Measurements from ENCODE around the gene PLXND1.
"Not testable (repeated sequence)": the region's sequence is repeated elsewhere in the genome, so short reads cannot be mapped to it uniquely, and the experiment has no call there.

The PLXND1 gene

DNA sequence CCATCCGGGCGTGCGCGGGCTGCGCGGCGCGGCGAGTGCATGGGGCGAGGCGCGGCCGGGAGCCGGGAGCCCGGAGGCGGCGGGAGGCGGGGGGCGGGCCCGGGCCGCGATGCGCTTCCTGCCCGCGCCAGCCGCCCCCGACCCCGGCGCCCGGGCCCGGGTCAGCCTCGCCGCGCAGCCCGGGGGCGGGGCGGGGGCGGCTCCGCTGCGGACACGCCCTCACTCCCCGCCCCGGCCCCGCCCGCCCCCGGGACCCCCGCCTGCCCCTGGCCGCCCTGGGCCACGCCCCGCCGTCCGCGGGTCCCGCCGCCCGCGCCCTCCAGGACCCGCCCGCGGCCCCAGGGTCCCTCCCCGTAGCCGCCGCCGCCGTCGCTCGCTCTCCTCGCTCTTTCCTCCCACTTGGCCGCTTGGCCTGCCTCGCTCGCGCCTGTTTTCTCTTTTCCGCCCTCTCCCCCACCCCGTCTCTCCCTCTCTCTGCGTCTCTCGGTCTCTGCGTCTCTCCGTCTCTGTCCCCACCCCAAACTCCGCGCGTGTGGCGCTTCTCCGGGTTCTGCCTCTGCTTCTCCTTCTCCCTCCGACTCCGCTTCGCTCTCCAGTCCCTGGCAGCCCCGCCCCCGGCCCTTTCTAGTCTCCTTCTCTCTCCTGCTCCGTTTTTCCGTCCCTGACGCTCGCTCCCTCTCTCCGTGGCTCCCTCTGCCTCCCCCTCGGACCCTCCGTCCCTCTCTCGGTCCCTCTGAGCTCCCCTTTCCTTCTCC lies at the start of gene PLXND1:
Gene PLXND1 (minus strand): TSS at position 41 of the 755 bp plus-strand sequence. CDS start 37 bp downstream, at position 4.
- no peak for DNase-seq (ENCODE audit: low read depth in 2 of 2, low spot score in 1 of 2)

DNA sequence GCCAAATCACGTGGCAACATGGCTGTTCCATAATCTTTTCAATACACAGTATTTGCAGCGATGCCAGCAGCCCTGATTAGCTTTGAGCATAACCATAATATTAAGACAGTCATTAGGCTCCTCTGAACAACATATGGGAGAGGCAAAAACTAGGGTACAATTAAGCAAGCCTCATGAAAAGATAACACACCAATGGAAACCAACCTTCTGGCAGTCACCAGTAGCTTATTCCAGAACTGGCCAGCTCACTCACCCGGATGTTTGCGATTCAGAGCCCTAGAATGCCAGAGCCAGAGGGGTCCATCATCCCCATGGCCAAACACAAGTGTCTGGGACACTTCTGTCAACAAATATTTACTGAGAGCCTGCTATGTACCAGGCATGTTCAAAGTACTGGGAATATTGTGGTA lies 48.8 kb upstream of the PLXND1 start:
- no peak for DNase-seq (ENCODE audit: low read depth in 2 of 2, low spot score in 1 of 2)

GRCh38 chr3:129654131-129654530 lies 47.7 kb upstream of the PLXND1 start:
- no peak for DNase-seq (ENCODE audit: low read depth in 2 of 2, low spot score in 1 of 2)

- DNase-seq (ENCODE audit: low read depth in 2 of 2, low spot score in 1 of 2), result no peak
Measured at GRCh38 chr3:129653019-129653418, 46.5 kb upstream of the PLXND1 start.

DNA sequence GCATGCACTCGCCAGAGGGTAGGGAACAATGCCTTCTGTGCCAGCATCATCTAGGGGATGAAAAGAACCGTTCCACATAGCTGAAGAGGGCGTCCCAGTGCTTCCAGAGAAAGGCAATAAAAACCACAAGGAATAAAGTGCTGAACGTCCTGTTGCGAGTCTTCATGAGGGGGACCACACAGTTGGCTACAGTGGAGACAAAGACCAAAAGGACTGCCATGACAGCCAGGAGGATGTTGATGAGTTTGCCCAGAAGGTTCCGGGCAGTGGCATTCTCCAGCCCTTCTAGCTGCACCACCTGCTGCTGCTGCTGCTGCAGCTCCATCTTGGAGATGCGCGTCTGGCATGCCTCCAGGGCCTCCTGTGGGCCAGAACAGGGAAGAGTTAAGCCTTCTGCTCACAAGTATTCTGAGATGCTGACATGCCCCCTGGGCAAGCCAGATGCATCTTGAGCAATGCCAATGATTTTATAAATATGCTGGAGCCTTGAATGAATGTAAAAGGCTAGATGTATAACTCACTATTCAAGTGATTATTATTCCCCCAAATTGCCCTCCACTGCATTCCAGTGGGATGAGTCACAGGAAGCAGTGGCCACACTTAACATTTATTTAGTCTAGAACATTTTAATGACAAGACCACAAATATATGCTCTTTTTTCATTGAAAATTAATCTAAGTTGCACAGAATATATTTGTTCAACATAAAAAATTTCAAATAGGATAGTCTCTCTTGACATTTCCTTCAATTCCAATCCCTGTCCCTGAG lies 45.1 kb upstream of the PLXND1 start:
- no peak for DNase-seq (ENCODE audit: low read depth in 2 of 2, low spot score in 1 of 2)

DNA sequence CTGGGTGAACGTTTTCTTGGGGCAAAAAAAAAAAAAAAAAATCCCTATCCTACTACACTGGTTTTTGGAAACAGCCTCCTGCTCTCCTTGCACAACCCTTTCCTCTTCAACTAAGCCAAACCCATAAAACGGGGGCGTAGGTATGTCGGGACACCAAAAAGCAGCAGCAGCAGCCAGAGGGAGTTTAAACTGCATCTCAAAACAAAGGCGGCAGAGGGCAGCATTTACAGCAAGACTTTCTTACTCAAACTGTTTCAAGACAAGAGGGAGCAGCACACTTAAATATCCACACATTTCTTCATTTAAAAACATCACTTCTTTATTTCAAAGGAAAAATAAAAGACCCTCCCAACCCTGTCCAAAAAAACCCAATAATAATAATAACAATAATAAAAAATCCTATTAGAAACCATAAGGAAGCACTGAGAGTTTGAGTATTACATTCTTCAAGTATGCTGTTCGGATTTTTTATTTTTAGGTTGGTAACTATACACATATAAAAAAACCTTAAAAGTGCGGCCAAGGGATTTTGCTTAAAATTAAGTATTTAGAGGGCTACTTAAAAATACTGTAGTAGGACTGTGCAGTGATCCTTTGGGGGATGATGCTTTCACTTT lies 43.9 kb upstream of the PLXND1 start:
- DNase-seq (ENCODE audit: low read depth in 2 of 2, low spot score in 1 of 2), result peak in 1 of 2 donors; percentile 14

DNA sequence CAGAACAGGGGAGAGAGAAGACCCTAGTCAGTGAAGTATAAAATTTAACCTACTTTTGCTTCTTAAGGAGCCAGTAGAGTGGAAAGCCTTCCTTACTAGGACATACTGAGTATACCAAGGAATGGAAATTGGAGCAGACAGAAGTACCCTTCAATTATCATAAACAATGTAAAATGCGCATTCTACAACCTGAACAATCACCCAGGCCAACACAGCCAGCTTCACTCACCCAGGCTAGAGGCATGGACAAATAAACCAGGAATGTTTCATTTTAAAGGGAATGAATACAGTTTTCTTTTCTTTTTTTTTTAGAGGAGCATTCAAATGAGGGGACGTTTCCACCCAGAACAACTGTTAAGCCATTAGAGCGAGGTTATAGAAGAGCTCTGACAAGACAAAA lies 41.9 kb upstream of the PLXND1 start:
- no peak for DNase-seq (ENCODE audit: low read depth in 2 of 2, low spot score in 1 of 2)

- no peak for DNase-seq (ENCODE audit: low read depth in 2 of 2, low spot score in 1 of 2)
Measured at GRCh38 chr3:129645286-129645685, 38.8 kb upstream of the PLXND1 start.

- DNase-seq (ENCODE audit: low read depth in 2 of 2, low spot score in 1 of 2), result no peak
Measured at GRCh38 chr3:129644836-129645235, 38.4 kb upstream of the PLXND1 start.

GRCh38 chr3:129641567-129642260 lies 35.2 kb upstream of the PLXND1 start:
- not testable (repeated sequence) for DNase-seq (ENCODE audit: low read depth in 2 of 2, low spot score in 1 of 2)

GRCh38 chr3:129640985-129641384 lies 34.5 kb upstream of the PLXND1 start:
- DNase-seq (ENCODE audit: low read depth in 2 of 2, low spot score in 1 of 2), result not testable (repeated sequence)

DNA sequence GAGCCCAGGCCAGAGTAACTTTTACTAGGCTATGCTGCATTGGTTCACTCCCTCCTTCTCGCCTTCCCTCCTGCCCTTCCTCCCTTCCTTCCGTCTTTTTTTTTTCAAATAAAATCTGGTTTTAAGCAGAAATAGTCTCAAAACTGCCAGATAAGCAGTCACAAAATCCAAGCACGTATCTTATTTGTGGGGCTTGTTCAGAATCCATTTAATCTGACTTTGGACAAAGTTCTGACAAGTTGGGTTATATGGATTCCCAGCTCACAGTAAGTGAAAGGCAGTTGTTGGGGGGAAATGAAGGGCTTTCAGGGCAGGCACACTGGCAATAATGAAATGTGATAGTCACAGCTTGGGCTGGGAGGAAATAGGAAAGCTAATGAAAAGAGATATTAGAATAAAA lies 32.0 kb upstream of the PLXND1 start:
- no peak for DNase-seq (ENCODE audit: low read depth in 2 of 2, low spot score in 1 of 2)

DNA sequence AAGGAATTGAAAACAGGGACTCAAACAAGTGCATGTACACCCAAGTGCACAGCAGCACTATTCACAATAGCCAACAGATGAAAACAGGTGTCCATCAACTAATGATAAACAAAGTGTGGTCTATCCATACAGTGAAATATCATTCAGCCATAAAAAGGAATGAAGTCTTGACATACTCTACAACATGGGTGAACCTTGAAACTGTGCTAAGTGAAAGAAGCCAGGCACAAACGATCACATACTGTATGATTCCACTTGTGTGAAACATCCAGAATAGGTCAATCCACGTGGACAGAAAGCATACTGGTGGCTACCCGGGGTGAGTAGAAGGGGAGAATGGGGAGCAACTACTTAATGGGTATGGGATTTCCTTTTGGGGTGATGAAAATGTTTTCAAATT lies 29.6 kb upstream of the PLXND1 start:
- DNase-seq (ENCODE audit: low read depth in 2 of 2, low spot score in 1 of 2), result no peak

DNA sequence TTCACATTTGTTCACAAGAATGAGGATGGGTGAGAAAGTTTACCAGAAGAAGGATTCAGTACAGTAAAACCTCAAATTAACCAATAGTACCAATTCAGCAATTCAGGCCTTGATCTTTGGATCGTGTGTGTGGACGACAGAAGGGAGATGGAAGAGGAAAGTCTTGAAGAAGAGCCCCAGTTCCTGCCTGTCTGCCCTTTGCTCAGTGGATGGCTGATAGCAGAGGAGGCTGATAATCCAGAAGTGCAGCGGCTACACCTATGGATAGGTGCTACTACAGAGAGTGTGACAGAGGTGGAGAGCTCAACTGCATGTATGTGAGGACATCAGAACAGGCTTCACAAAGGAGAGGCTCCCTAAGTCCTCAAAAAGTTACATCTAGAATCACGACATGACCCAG lies 29.2 kb upstream of the PLXND1 start:
- DNase-seq (ENCODE audit: low read depth in 2 of 2, low spot score in 1 of 2), result no peak

GRCh38 chr3:129633751-129634481 lies 27.4 kb upstream of the PLXND1 start:
- DNase-seq (ENCODE audit: low read depth in 2 of 2, low spot score in 1 of 2), result no peak

DNA sequence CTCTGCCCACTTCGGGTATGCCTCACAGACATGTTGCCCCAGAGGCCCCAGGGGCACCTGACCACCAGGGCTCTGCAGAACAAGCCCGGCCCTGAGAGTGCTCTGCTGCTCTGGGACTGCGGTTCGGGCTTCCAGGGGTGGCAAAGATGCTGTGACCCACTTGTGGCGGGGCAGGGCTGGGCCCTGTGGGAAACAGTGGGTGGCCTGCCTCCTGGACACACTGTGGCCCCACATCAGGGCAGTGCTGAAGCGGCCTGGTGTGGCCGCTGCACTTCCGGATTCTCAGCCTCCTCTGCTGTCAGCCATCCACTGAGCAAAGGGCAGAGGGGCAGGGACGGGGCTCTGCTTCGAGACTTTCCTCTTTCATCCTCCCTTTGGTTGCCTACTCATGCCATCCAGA lies 26.5 kb upstream of the PLXND1 start:
- DNase-seq (ENCODE audit: low read depth in 2 of 2, low spot score in 1 of 2), result no peak

GRCh38 chr3:129632556-129632955 lies 26.1 kb upstream of the PLXND1 start:
- DNase-seq (ENCODE audit: low read depth in 2 of 2, low spot score in 1 of 2), result no peak

DNA sequence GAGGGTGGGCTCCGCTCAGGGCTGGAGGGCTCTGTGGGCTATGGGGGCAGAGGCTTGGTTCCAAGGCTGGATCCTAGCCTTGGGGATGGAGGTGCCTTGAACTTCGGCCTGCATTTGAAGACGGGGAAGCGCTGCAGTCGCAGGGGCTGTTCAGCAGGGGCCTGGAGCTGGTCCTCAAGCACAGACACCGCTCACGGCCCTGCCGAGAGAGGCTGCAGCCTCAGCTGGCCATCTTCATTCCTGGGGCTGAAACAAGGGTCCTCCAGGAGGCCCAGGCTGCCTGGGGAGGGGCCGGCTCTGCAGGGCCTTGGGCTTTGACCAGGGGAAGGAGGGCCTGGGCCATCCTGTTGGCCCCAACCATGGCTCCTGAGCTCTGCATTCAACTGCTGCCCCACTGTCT lies 25.6 kb upstream of the PLXND1 start:
- no peak for DNase-seq (ENCODE audit: low read depth in 2 of 2, low spot score in 1 of 2)

- no peak for DNase-seq (ENCODE audit: low read depth in 2 of 2, low spot score in 1 of 2)
Measured at GRCh38 chr3:129629011-129629410, 22.5 kb upstream of the PLXND1 start.

DNA sequence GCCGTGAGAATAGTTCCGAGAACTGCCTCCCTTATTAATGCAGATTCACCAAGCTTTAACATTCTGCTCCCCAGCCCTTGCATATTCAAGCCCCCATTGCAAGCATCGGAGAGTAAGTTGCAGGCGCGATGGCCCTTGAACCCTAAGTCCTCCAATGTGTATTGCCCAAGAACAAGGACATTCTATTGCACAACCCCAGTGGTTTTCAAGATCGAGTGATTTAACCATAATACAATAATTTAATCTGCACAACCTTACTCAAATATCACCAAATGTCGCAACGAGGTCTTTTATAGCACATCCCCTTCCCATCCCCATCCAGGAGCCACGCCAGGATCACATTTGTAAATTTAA lies 21.7 kb upstream of the PLXND1 start:
- no peak for DNase-seq (ENCODE audit: low read depth in 2 of 2, low spot score in 1 of 2)
